IPS DF 4.7 (cell line): ENCODE data around the gene RPUSD2.

Experiments used
- DNase-seq: peaks from one replicate; pipeline ENCODE4 v3.0.0-alpha.2; 2013; ENCODE audit warnings: low spot score; ENCODE audit errors: extremely low read depth

The RPUSD2 gene

GRCh38 chr15:40618906-40619305 lies 49.8 kb downstream of the RPUSD2 start:
- DNase-seq: no peak

DNA sequence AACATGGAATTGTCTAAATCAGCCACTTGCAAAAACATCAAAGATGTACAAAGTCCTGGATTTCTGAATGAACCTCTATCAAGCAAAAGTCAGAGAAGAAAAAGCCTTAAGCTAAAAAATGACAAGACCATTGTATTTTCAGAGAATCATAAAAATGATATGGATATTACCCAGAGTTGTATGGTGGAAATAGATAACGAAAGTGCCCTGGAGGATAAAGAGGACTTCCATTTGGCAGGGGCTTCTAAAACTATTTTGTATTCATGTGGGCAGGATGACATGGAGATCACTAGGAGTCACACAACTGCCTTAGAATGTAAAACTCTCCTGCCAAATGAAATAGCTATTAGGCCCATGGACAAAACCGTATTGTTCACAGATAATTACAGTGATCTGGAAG lies 54.3 kb downstream of the RPUSD2 start:
- no peak for DNase-seq
